ENCODE results near the gene OTUD5.

The OTUD5 gene

DNA sequence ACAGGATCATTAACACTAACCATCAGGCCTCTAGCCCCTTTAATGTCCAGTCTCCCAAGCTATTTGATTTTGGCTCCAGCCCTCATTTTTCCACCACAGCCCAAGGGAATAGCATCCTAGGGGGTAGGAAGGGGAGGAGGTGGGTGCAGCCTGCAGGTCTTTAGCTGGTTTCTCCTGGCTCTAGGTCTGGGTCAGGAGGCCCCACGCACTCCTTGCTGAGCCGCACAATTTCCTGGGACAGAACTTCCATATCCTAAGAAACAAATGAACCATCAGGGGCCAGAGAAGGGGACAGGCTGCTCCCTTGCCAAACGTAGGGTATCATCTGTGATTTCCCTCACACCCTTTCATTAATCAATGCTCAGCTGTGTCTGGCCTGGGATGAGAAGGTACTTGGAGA lies 16.6 kb upstream of the OTUD5 start:
- in situ Hi-C loops (cut with HindIII; ENCODE audit: low sequenced_read_pairs), result no loop called here

DNA sequence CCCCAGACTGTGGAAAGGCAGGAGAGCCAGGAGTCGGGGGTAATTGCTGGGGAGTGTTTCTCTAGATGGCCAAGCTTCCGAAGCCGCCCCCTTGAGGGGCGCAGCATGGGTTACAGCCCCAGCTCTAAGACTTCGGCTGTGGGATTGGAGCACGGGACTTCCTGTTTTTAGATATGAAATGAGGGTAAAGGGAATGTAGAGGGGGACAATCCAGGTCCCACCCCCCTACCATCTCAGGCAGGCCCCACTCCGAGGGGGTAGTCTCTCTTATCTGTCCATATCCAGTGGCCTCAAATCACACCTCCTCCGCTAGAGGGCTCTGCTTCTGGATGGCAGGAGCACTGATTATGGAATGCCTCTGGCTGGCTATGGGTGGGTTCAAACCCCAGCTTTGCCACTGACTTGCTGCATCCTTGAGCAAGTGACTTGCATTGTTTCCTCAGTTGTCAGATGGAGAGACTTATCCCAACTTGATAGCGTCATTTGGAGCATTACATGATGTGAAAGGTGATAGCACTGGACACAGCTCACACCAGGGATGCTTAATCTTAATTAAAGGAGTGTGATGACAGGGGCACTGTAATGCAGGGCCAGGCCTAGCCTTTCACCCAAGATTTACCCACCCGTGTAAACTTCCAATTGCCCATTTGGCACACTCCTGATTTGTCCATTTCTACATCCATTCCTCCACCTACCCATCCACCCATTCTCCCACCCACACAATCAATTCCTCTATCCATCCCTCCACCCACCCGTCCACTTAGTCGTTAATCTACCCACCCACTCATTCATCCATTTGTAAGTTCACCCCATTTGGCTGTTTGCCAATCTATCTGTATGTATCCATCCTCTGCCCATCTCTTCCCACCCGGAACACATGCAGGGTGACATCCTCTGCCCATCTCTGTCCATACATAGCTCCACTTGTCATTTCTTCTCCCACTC lies 15.1 kb upstream of the OTUD5 start:
- in situ Hi-C loops (cut with HindIII; ENCODE audit: low sequenced_read_pairs), result no loop called here

GRCh38 chrX:48971249-48972219 lies 14.1 kb upstream of the OTUD5 start, which contains the start of gene KCND1:
TSS of gene KCND1 (minus strand) at chrX:48971844. CDS start at chrX:48970271, 1,573 bp downstream.
- in situ Hi-C loops (cut with HindIII; ENCODE audit: low sequenced_read_pairs), result no loop called here

- in situ Hi-C loops (cut with HindIII; ENCODE audit: low sequenced_read_pairs), result no loop called here
These were observed 12.1 kb upstream of the OTUD5 start for GRCh38 chrX:48969471-48969870.

DNA sequence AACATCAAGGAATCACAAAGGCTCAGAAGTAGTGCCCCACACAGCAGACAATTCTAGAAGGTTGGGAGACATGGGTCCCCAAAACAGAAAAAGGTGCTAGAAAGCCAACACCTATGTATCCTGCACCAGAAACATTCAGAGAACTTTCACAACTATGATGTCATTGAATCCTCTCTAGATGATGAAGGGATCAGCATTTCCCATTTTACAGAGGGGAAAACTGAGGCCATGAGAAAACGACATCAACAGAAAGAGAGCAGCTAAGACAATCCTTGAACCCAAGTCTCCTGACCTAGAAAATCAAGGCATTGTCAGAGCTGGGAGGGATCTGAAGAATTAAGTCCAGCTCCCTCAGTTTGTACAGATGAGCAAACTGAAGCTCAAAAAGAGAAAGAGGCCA lies 11.0 kb upstream of the OTUD5 start:
- in situ Hi-C loops (cut with HindIII; ENCODE audit: low sequenced_read_pairs), result no loop called here

GRCh38 chrX:48966796-48967579 lies 9.6 kb upstream of the OTUD5 start:
- in situ Hi-C loops (cut with HindIII; ENCODE audit: low sequenced_read_pairs), result no loop called here

GRCh38 chrX:48965959-48966358 lies 8.6 kb upstream of the OTUD5 start:
- in situ Hi-C loops (cut with HindIII; ENCODE audit: low sequenced_read_pairs), result no loop called here

- in situ Hi-C loops (cut with HindIII; ENCODE audit: low sequenced_read_pairs), result no loop called here
These were observed 4.2 kb upstream of the OTUD5 start for GRCh38 chrX:48961585-48962091.

DNA sequence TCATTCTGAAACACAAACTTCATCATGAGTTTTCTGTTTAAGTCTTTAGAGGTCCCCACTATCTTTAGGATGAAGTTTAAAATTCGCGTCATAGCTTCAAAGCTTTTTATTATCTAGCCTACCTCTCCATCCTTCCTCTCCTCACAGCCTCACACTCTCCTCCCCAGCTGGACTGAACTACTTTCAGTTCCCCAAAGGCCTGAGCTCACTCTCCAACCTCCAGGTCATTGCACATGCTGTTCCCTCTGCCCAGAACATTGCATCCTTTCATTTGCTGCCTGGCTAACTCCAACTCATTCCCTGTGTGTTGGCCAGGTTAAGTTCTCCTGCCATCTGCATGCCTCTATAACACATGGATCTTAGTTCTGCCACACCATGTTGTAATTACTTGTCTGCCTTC lies 2.9 kb upstream of the OTUD5 start:
- in situ Hi-C loops (cut with HindIII; ENCODE audit: low sequenced_read_pairs), result no loop called here

DNA sequence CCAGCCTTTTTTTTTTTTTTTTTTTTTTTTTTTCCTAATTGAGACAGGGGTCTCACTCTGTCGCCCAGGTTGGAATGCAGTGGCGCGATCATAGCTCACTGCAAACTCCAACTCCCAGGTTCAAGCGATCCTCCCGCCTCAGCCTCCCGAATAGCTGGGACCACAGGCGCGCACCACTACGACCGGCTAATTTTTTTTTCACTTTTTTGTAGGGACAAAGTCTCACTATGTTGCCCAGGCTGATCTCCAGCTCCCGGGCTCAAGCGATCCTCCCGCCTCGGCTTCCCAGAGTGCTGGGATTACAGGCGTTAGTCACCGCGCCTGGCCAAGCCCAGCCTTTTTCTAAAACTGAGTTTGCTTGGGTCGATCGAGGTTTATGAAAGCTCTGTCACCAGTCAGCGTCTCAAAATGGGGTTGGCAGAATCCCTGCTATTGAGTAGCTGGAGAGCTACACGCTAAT lies 1.3 kb upstream of the OTUD5 start:
- in situ Hi-C loops (cut with HindIII; ENCODE audit: low sequenced_read_pairs), result no loop called here

- in situ Hi-C loops (cut with HindIII; ENCODE audit: low sequenced_read_pairs), result no loop called here
These were observed 624 bp upstream of the OTUD5 start for GRCh38 chrX:48957827-48958634.

GRCh38 chrX:48956728-48957414 lies 536 bp downstream of the OTUD5 start:
- in situ Hi-C loops (cut with HindIII; ENCODE audit: low sequenced_read_pairs), result no loop called here

DNA sequence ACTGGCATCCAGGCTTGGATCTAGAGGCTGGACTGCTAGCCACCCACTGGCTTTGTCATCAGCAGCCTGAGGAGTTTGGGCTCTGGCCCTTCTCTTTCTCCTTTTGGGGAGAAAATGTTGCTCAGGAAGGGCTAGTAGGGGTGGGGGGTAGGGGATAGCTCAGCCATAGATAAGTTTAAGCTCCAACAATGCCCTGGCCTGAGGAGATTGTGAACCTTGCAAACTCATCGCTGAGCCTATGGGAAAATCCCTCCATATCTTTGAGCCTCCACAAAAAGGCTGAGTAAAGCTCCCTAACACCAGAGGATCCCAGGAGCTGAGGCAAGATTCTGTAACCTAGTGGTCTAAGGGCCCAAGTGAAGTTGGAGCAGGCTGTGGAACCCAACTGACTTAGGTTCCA lies 8.8 kb downstream of the OTUD5 start:
- in situ Hi-C loops (cut with HindIII; ENCODE audit: low sequenced_read_pairs), result no loop called here

DNA sequence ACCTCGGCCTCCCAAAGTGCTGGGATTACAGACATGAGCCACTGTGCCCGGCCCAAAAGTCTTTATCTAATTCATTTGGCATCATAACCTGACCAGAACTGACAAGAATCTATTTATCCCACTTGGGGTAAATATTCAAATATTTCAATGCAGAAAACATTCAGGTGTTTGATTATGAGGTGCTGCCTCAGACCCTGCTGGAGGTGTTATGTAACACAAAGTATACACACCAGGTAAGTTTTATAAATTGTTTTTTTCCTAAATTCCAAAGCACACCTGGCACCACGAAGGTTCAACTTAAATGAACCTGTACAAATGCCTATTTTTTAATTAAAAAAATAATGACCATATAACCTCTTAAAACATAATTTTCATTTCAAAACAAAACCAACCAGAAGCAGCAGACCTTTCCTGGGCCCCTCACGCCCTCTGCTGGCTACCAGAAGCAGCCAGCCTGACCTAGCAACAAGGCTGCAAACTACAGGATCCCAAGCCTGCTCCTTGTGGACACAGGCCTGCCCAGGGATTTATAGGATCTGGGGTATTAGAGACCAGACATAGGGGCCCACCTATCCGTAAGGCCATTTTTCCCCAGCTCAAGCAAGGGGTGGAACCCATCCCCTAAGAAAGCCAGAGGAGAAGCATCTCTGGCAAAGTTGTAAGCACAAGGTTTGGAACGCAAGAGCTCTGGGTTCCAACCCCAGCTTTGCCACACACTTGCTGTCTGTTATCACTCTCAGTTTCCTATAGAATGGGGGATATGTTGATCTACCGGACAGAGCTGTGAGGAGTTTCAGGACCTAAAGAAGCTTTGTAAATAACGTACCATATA lies 11.7 kb downstream of the OTUD5 start:
- in situ Hi-C loops (cut with HindIII; ENCODE audit: low sequenced_read_pairs), result no loop called here

GRCh38 chrX:48942895-48943294 lies 14.5 kb downstream of the OTUD5 start:
- in situ Hi-C loops (cut with HindIII; ENCODE audit: low sequenced_read_pairs), result no loop called here

- in situ Hi-C loops (cut with HindIII; ENCODE audit: low sequenced_read_pairs), result no loop called here
These were observed 16.9 kb downstream of the OTUD5 start for GRCh38 chrX:48940404-48940955.

- in situ Hi-C loops (cut with HindIII; ENCODE audit: low sequenced_read_pairs), result no loop called here
These were observed 17.7 kb downstream of the OTUD5 start for GRCh38 chrX:48939524-48940228.

Measured in DLD1 (cell line).